Esophagus squamous epithelium (tissue), 4 donors: ENCODE results near the gene TCERG1.

Experiments used
- CTCF ChIP-seq, 6 experiments: fragments of 450-650 bp in 4 of 6; fragments of 200-600 bp in 2 of 6; sonication (generic) in 2 of 6; IDR thresholded peaks; one replicate each; pipeline ENCODE4 v1.5.1; 2016 to 2019; ENCODE audit warnings: antibody characterized with exemption in 6 of 6, mild to moderate bottlenecking in 4 of 6, moderate library complexity in 4 of 6
- POLR2A ChIP-seq, 4 donors: fragments of 450-650 bp; IDR thresholded peaks; one replicate each; pipeline ENCODE4 v1.6.1; 2017; ENCODE audit warnings: antibody characterized with exemption in 4 of 4, mild to moderate bottlenecking in 4 of 4, moderate library complexity in 3 of 4

GRCh38 chr5:146507428-146507827 lies 60.3 kb downstream of the TCERG1 start:
- TF ChIP-seq CTCF (IDR thresholded peaks at IDR 0.05) (no peak), POLR2A (IDR thresholded peaks at IDR 0.05) (no peak)
